Right ventricle myocardium superior (tissue), 1 donor: Measurements from ENCODE around the gene CEP295NL. TPM values are rescaled to one million over a fixed set of nuclear protein-coding genes. Genes with fewer than 3 reads are reported as not detected.
A peak's percentile ranks its signal among the peaks of the same experiment; 100 is the strongest.

ENCODE experiments used
- ATAC-seq: fragments of 200-7000 bp; cut with Tn5 transposase; one replicate; pipeline ENCODE4 v1.9.1; 2020; ENCODE audit warnings: mild to moderate bottlenecking; ENCODE audit not compliant: poor library complexity
- DNase-seq: peaks from one replicate; pipeline ENCODE4 v3.0.0-alpha.2; 2020
- intact Hi-C: fragments of 100-400 bp; cut with DNase I; formaldehyde crosslinking; loops from one replicate; pipeline ENCODE4 v1.11.2; 2022
- total RNA-seq: library from RNA; stranded (reverse); fragmentation: NEBNext Ultra II Directional; extraction: Animal tissue kit (Norgen Biotek cat#: 25700); gene quantifications from one replicate; pipeline ENCODE4 v1.2.1, GENCODE V29; 2021
- donor health status: DM: no; HTN: yes; CAD: no; lungs with severe emphysema.

Gene CEP295NL
- total RNA-seq, 1 donor from 2014 or later: 0.70 TPM

DNA sequence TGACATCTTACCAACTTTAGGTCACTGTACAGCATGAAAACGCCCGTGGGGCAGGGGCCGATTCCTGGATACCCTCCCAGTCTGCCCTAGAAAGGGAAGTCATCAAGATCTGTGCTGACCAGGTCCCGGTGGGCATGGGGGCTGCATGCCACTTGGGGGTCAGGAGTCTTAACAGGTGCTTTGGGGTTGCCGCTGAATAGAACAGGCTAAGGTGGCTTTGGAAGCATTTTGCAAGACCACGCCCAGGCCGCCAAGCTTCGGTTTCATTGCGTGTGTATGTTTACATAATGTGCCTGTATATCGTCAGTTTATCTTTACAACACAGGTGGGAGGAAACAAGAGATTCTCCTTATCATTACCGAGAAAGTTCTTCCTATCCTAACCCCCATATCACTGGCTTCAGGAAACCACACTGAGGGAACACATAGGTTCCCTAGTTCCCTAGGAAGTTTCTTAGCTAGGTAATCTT lies 49.0 kb downstream of the CEP295NL start:
- DNase-seq (no peak), ATAC-seq (no peak)
- intact Hi-C loops: no loop called here

DNA sequence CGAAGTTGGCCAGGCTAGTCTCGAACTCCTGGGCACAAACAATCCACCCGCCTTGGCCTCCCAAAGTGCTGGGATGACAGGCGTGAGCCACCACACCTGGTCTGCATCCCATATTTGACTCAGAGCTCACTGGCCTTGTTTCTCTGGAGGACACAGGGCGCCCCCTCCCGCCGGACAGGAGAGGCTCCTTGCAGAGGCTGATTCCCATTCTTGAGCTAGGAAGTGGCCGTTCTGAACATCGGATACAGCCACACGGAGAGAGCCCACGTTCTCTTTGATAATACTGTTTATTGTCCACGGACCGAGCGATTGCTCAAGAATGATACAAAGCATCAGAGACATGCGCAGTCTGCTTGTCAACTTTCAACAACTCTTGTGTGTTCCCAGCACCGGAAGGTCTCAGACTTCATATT lies 50.3 kb downstream of the CEP295NL start:
- intact Hi-C loops: no loop called here
- no peak for DNase-seq
- ATAC-seq: no peak

DNA sequence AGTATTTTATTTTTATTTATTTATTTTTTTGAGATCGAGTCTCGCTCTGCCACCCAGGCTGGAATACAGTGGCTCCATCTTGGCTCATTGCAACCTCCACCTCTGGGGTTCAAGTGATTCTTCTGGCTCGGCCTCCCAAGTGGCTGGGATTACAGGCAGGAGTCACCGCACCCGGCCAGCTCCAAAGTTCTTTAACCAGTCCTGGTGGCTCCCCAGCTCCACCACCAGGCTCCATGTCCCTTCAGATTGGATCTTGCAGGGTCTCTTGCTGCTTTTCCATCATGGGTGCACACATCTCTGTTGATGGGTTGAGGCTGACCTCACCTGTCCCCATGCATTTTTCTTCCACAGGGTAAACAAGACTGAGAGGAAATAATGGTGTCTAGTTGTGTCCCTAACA lies 54.0 kb downstream of the CEP295NL start:
- no peak for DNase-seq
- no peak for ATAC-seq
- intact Hi-C loops: no loop called here

DNA sequence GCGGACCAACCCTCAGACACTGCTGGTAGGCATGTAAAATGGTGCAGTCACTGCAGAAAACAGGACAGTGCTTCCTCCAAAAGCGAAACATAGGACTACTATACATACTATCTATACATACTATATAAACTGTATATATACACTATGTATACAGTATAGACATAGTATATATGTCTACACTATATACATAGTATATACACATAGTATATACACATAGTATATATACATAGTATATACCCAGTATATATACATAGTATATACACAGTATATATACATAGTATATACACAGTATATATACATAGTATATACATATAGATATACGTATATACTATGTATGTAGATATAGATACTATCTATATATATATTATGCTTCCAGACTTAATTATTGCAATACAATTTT lies 55.9 kb downstream of the CEP295NL start:
- DNase-seq: no peak
- no peak for ATAC-seq
- intact Hi-C loops: no loop called here

DNA sequence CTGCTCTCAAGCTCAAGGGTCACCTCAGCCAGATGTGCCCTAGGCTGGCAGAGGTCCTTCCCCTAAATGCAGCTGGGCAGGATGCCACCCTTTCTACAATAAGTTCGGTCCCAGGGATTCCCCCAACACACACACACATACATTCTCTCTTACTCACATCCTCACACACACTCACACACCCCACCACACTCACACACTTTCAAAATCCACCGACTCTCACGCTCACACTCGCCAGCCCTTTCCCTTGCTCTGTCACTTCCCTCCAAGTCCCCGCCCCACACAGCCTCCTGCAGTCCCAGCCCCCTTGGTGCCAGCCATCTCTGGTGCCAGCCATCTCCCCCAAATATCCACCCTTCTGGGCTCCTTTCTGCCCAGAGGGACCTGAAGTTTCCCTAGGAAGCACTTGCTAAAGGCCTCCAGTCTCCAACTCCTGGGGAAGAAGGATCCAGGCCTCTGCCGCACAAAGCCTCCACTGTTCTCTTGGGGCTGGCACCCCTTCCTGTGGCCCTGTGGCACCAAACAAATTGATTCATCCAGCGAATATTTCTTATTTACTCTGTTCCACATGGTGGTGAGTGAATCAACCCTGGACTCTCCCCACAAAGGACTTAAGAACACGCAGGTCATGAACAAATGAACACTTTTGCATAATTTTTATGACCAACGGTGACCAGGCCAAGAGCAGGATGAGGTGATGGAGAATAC lies 58.5 kb downstream of the CEP295NL start:
- DNase-seq: no peak
- no peak for ATAC-seq
- intact Hi-C loops: no loop called here

DNA sequence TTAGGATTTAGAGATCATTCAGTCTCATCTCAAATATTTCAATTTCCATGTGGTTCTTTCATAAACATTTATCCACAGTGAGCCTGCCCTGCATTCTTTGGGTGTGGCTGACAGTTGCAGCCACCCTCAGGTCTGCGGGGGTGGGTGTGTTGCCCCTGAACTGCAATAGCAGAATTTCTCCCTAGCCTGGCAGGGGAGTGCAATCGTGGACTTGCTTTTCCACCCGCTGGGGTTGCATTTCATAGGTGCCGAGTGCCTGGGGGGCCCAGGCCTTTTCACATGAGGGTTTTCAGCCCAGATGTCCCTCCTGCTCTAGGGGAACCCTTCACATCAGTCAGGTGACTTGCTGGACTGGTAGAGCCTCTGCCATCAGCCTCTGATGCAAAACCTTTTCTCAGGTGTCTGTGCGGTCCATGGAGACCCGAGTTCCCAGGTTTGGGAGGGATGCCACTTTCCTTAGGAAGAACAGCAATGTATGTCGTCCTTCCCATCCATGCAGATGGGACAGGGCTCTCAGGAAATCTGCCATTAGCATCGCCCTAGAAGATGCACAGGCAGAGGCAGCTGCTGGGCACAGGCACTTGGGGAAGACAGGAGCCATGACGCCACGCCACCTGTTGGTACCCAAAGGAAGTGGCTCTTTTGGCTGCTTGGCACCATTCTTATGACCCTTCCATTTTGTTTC lies 60.0 kb downstream of the CEP295NL start:
- DNase-seq: peak; percentile 55
- ATAC-seq: no peak
- intact Hi-C loops: no loop called here

DNA sequence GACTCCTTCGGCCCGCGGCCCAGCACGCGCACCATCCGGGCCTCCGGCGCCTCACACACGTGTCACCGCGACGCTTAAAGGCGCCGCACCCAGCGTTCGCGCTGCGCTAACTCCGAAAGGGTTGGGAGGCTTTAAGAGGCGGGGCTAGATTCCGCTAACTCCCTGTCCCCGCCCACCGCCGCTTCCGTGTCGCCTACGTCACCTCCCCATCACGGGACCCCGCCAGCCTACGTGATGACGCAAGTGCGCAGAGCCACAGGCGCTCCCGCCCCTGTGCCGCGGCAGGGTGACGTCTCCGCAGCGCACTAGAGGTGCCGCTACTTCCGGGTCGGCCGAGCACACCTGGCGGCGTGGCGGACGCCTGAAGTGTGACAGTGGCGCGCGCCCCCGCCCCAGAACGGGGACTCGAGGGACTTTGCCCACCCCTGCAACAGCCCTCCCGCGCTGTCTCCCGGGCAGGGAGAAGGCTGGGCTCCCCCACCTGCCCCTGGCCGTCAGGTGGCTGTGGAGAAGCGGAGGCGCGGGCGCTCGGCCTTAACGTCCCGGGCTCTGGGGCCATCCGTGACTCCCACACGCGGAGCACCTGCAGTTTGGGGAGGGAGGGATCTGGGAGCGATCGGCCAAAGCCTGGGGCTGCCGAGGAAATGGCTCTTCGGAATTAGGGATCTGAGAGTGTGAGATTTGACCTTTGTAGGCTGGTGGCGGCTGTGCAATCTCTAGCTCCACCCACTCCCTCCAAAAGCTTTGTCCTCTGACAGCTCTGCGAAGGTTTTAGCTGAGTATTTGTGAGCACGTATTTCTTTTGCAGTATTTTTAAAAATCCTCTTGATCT lies 62.0 kb downstream of the CEP295NL start, which contains the start of gene USP36:
USP36 (minus strand) TSS at position 35 of the 832 bp plus-strand sequence. CDS start 4,451 bp downstream, outside the sequence.
- ATAC-seq (peak; percentile 97), DNase-seq (peak; percentile 100)
- intact Hi-C loops: no loop called here

Other genes starting within 250 kb of the CEP295NL start
- gene CYTH1, start 120.9 kb downstream of the CEP295NL start, total RNA-seq: 32.3 TPM
- gene USP36, start 62.4 kb downstream of the CEP295NL start, total RNA-seq: 17.8 TPM
- 114 TPM for gene TIMP2, start 22.2 kb upstream of the CEP295NL start, total RNA-seq
- 499 TPM for gene LGALS3BP, start 76.7 kb upstream of the CEP295NL start, total RNA-seq
- gene CANT1, start 106.6 kb upstream of the CEP295NL start, total RNA-seq: 29.8 TPM
- gene C1QTNF1, start 121.0 kb upstream of the CEP295NL start, total RNA-seq: 143 TPM
- gene ENGASE, start 171.6 kb upstream of the CEP295NL start, total RNA-seq: 29.1 TPM